GM18517 (cell line): ENCODE measurements around the gene THEMIS2.
A peak's percentile ranks its signal among the peaks of the same experiment; 100 is the strongest.
"Not testable (repeated sequence)": the region's sequence is repeated elsewhere in the genome, so short reads cannot be mapped to it uniquely, and the experiment has no call there.

ENCODE experiments used
- ATAC-seq: cut with Tn5 transposase; IDR thresholded peaks from one replicate; pipeline ENCODE4 v1.9.1; 2021; ENCODE audit warnings: mild to moderate bottlenecking, moderate library complexity; ENCODE audit not compliant: unreplicated experiment

The THEMIS2 gene

DNA sequence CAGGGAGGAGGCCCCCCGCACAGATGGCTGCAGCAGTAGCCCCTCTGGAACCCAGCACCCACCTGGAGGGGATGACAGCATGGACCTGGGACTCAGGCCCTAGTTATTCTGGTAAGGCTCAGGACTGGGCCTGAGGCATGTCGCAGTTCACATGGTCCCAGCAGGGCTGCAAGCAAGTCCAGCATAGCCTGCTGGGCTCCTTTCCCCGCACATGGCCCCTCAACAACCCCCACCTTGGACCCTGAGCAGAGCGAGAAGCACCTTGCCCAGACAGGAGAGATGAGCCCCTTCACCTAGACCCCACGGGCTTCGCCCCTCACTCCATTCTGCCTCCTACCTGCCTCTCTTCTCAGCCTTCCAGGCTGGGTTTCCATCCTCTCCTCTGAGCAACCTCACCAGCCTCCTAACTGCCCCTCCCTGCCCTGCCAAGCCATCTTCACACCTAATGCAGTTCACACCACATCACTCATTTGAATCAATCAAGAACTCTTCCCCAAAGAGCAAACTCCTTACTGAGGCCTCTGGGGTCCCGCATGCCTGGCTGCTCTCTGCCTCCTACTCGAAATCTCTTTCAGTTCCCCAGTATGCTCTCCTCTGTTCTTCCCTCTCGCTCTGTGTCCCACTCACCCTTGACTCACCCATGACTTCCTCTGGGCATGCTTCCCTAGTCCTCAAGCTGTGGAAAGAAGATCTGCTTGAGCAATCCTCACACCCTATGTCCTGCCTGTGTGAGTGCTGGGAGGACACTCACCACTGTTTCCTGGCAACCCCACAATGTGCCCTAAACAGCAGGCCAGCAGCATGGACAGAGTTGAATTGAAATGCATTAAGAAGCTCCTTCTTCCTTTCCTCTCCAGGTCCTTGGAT is 9.4 kb upstream of the THEMIS2 start:
- no peak for ATAC-seq

DNA sequence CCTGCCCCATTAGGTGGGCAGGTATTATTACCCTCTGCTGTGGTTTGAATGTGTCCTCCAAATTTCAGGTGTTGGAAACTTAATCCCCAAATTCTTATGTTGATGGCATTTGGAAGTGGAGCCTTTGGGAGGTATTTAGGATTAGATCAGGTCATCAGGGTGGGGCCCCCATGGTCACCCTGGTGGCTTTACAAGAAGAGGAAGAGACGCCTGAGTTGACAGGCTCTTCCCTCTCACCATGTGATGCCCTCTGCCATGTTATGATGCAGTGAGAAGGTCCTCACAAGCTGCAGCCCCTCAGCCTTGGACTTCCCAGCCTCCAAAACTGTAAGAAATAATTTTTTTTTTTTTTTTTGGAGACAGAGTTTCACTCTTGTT is 8.8 kb upstream of the THEMIS2 start:
- no peak for ATAC-seq

- no peak for ATAC-seq
Measured at GRCh38 chr1:27864264-27864895, 8.0 kb upstream of the THEMIS2 start.

DNA sequence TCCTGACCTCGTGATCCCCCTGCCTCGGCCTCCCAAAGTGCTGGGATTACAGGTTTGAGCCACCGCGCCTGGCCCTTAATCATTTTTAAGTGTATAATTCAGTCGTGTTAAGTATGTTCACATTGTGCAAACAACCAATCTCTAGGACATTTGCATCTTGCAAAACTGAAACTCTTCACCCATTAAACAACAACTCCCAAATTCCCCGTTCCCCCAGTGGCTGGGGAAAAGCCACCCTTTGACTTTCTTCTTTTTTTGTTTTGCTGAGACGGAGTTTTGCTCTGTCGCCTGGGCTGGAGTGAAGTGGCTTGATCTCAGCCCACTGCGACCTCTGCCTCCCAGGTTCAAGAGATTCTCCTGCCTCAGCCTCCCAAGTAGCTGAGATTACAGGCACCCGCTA is 6.5 kb upstream of the THEMIS2 start:
- no peak for ATAC-seq

DNA sequence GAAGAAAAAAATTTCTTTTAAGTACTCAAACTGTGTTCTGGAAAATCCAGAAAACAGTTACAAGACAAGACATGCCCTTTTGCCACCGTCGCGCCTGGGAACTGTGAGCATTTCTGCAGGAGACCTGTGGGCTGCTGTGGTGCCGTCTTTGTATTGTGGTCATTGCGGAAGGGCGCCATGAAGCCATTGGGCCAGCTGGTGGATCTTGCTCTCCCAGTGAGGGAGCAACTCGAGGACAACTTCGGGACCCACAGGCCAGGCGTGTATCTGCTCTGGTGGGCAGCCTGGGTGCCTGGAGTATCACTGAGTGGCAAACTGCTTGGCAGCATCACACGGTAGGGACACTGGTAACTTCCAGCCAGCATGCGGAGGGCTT is 3.8 kb upstream of the THEMIS2 start:
- ATAC-seq = no peak

GRCh38 chr1:27868932-27869718 is 3.2 kb upstream of the THEMIS2 start:
- peak; percentile 35 for ATAC-seq

DNA sequence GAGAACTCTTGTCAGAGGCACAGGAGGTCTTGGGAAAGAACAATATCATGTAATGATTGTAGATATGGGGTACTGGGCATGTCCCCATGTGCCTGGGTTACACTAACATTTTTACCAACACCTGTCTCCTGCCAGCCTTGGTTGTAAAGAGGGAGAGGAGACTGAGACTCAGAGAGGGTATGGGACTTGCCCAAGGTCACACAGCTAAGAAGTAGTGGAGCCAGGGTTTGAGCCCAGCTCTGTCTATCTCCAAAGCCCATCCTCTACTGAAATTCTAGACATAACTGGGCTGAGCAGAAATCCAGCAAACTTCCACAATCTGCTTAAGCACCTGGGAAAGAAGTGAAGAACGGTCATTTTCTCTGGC is 2.6 kb upstream of the THEMIS2 start:
- no peak for ATAC-seq

DNA sequence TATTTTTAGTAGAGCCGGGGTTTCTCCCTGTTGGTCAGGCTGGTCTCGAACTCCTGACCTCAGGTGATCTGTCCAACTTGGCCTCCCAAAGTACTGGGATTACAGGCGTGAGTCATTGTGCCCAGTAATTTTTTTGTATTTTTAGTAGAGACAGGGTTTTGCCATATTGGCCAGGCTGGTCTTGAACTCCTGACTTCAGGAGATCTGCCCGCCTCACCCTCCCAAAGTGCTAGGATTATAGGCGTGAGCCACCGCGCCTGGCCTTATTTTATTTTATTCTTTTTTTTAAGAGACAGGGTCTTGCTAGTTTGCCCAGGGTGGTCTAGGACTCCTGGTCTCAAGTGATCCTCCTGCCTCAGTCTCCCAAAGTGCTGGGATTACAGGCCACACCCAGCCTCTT is 1.3 kb upstream of the THEMIS2 start:
- ATAC-seq = not testable (repeated sequence)

DNA sequence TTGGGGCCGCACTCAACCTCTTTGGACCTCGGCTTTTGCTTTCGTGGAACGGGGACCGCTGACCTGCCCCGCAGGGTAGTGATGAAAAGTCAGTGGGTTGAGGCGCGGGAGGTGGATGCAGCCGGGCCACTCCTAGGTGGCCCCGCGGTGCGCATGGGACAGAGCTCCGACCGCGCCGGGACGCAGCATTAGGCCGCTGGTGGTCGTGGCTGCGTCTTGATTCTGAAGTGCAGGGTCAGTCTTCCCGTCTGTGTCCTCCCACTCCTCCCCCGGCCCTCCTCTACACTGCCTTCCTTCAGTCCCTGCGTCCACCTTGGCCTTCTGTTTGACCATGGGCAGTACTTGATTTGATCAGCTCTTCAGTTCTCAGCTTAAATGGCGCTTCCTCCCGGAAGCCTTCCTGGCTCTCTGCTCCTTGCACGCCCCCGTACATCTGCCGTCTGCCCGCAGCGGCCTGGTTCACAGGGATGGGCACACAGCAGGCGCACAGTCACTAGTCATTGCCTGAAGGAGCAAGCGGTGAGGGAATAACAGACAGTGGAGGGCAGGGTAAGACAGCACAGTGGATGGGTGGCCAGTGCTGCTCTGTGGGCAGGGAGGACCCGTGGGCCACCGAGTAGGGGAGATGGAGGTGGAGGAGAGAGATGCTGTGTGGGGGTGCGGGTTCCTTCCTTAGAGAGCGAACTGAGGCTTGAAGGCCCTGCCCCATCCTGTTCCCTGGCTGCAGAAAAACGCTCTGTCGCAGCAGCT is 633 bp downstream of the THEMIS2 start:
- ATAC-seq = no peak

DNA sequence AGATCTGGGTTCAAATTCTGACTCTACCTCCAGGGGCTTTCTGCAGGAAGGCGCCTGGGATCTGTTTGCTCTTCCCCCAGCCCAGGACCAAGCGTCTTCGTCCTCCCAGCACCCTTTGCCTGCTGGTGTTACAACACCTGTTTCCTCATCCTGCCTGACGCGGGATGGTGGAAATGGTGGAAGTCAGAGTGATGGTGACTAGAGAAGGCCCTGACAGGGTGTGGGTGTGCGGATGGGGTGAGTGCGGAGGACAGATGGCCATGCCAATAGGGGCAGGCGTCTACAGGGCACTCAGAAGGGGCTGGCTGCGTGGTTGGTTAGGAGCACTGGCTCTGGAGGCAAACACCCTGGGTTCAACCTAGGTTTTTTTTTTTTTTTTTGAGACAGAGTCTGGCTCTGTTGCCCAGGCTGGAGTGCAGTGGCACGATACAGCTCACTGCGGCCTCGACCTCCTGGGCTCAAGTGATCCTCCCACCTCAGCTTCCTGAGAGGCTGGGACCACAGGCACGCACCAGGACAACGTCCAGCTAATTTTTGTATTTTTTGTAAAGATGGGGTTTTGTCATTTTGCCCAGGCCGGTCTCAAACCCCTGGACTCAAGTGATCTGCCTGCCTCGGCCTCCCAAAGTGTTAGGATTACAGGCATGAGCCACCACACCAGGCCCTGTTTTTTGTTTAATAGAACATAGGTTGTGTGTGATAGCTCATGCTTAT is 1.5 kb downstream of the THEMIS2 start:
- no peak for ATAC-seq

DNA sequence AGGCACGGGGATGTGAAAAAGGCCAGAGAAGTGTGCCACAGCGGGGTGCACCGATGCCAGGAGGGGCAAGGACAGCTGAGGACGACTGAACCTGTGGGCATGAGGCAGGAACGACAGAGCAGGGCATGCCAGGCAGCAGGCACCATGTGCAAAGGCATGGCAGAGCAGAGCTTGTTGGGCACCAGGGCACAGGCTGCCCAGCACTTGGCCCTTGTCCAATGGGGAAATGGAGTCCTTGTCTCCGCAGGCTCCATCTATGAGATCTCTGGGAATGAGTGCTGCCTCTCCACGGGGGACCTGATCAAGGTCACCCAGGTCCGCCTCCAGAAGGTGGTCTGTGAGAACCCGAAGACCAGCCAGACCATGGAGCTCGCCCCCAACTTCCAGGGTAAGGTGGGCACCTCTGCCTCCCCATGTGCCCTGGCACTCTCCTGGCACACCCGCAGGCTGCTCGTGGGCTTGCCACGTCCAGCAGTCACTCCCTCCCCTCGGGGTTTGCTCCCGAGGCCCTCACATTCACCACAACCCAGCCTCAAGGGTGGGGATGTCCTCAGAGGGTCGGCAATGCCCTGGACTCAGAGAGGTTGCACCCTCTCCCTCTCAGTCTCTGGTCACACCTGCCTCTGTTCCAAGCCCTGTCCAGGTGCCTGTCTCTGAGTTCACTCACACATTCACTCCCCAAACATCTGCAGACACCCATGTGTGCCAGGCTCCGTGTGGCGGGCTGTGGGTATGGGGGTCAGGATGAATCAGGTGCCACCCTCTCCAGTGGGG is 4.2 kb downstream of the THEMIS2 start:
- ATAC-seq = no peak

- ATAC-seq = no peak
Measured at GRCh38 chr1:27877115-27877416, 4.7 kb downstream of the THEMIS2 start.

DNA sequence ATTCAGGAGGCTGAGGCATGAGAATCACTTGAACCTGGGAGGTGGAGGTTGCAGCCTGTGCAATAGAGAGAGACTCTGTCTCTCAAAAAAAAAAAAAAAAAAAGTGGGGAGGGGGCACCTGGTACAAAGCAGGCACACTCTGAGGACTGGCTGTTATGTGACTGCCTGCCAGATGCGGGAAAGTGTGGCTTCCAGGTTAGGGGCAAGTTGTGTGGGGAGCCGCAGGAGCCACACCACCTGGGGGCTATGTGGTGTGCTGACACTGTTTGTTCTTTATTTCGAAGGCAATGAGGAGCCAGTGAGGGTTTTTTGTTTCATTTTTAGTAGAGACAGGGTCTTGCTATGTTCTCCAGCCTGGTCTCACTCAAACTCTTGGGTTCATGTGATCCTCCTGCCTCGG is 5.7 kb downstream of the THEMIS2 start:
- ATAC-seq = no peak

- no peak for ATAC-seq
Measured at GRCh38 chr1:27878787-27879335, 6.5 kb downstream of the THEMIS2 start.

GRCh38 chr1:27879374-27880082 is 7.2 kb downstream of the THEMIS2 start:
- ATAC-seq = no peak

GRCh38 chr1:27882543-27882903 is 10.2 kb downstream of the THEMIS2 start:
- no peak for ATAC-seq

DNA sequence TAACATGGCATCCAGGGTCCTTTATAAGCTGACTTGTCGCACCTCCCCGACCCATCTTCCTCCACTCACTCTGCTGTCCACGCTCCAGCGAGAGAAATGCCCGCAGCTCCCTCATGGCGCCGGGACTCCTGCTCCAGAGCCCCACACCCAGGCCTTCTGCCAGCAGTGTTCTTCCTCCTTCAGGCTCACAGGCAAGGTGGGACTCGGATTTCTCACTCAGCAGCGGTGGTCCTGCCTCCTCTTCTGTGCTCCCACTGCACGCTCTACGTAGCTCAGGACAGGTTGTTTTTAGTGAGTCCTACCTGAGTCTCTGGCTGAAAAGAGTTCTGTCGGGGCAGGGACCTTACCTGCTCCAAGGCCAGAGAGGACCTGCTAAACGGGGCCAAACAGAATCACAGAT is 11.2 kb downstream of the THEMIS2 start:
- ATAC-seq = no peak

- peak; percentile 38 for ATAC-seq
Measured at GRCh38 chr1:27884006-27884954, 11.9 kb downstream of the THEMIS2 start.
